ENCODE measurements around the gene EPPIN.
"Not testable (repeated sequence)": the region's sequence is repeated elsewhere in the genome, so short reads cannot be mapped to it uniquely, and the experiment has no call there.

EPPIN gene

GRCh38 chr20:45583502-45583901 is 36.3 kb upstream of the EPPIN start:
- H3K4me3 ChIP-seq (ENCODE audit: low read depth, low read length): no peak overlapping the region
- TF ChIP-seq, protein P1, sequence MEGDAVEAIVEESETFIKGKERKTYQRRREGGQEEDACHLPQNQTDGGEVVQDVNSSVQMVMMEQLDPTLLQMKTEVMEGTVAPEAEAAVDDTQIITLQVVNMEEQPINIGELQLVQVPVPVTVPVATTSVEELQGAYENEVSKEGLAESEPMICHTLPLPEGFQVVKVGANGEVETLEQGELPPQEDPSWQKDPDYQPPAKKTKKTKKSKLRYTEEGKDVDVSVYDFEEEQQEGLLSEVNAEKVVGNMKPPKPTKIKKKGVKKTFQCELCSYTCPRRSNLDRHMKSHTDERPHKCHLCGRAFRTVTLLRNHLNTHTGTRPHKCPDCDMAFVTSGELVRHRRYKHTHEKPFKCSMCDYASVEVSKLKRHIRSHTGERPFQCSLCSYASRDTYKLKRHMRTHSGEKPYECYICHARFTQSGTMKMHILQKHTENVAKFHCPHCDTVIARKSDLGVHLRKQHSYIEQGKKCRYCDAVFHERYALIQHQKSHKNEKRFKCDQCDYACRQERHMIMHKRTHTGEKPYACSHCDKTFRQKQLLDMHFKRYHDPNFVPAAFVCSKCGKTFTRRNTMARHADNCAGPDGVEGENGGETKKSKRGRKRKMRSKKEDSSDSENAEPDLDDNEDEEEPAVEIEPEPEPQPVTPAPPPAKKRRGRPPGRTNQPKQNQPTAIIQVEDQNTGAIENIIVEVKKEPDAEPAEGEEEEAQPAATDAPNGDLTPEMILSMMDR (IDR thresholded peaks at IDR 0.05; ENCODE audit: low read depth, low read length): no peak

GRCh38 chr20:45581702-45582101 is 34.5 kb upstream of the EPPIN start:
- TF ChIP-seq, protein P1 (IDR thresholded peaks at IDR 0.05; ENCODE audit: low read depth, low read length): no peak
- H3K4me3 ChIP-seq (ENCODE audit: low read depth, low read length): no peak overlapping the region

GRCh38 chr20:45579184-45579583 is 32.0 kb upstream of the EPPIN start, which contains the start of gene WFDC8:
TSS of gene WFDC8 (minus strand) at chr20:45579284. CDS start at chr20:45579247, 37 bp downstream.
- TF ChIP-seq, protein P1 (IDR thresholded peaks at IDR 0.05; ENCODE audit: low read depth, low read length): no peak

GRCh38 chr20:45578231-45578630 is 31.0 kb upstream of the EPPIN start:
- TF ChIP-seq, protein P1 (IDR thresholded peaks at IDR 0.05; ENCODE audit: low read depth, low read length): no peak

More at GRCh38 chr20:45579184-45579583, 32.0 kb upstream of the EPPIN start, which contains the start of gene WFDC8:
- no peak within 1 kb of the TSS for H3K4me3 ChIP-seq (ENCODE audit: low read depth, low read length)

GRCh38 chr20:45576995-45577394 is 29.8 kb upstream of the EPPIN start:
- H3K4me3 ChIP-seq (ENCODE audit: low read depth, low read length): no peak overlapping the region
- TF ChIP-seq, protein P1 (IDR thresholded peaks at IDR 0.05; ENCODE audit: low read depth, low read length): no peak

More at GRCh38 chr20:45578231-45578630, 31.0 kb upstream of the EPPIN start:
- H3K4me3 ChIP-seq (ENCODE audit: low read depth, low read length): no peak overlapping the region

GRCh38 chr20:45575931-45576330 is 28.7 kb upstream of the EPPIN start:
- TF ChIP-seq, protein P1 (IDR thresholded peaks at IDR 0.05; ENCODE audit: low read depth, low read length): no peak
- no peak overlapping the region for H3K4me3 ChIP-seq (ENCODE audit: low read depth, low read length)

- H3K4me3 ChIP-seq (ENCODE audit: low read depth, low read length): not testable (repeated sequence)
Measured at GRCh38 chr20:45569650-45570049, 22.4 kb upstream of the EPPIN start.

DNA sequence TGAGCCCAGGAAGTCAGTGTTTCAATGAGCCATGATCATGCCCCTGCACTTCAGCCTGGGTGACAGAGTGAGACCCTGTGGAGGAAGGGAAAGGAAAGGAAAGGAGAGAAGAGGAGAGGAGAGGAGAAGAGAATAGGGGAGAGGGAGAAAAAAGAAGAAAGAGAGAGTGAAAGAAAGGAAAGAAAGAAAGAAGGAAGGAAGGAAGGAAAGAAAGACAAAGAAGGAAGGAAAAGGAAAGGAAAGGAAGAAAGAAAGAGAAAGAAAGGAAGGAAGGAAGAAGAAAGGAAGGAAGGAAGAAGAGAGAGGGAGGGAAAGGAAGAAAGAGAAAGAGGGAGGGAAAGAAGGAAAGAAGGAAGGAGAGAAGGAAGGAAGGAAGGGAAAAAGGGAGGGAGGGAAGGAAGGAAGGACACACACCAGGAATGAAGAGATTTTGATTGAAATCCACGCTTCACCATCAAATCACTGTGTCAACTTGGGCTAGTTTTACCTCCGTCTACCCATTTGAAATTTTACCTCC is 17.6 kb upstream of the EPPIN start:
- H3K4me3 ChIP-seq (ENCODE audit: low read depth, low read length): no peak overlapping the region

More for the DNA sequence above, 17.6 kb upstream of the EPPIN start:
- TF ChIP-seq, protein P1 (IDR thresholded peaks at IDR 0.05; ENCODE audit: low read depth, low read length): no peak
